Vagina (tissue), 2 donors: ENCODE results near the gene MBLAC1. TPM values are rescaled to one million over a fixed set of nuclear protein-coding genes. Genes with fewer than 3 reads are reported as not detected.

Experiments
- DNase-seq, 2 donors: peaks; one replicate each; pipeline ENCODE4 v3.0.0-alpha.2; 2017; ENCODE audit errors: extremely low spot score in 2 of 2
- H3K27ac ChIP-seq: fragments of 200-600 bp; sonication (generic); one replicate; pipeline ENCODE4 v1.5.1; 2019
- H3K27me3 ChIP-seq: fragments of 200-600 bp; sonication (generic); one replicate; pipeline ENCODE4 v1.5.1; 2019
- H3K36me3 ChIP-seq, 2 donors: fragments of 200-600 bp; sonication (generic); one replicate each; pipeline ENCODE4 v1.5.1; 2017 to 2019
- H3K4me1 ChIP-seq: fragments of 200-600 bp; sonication (generic); one replicate; pipeline ENCODE4 v1.5.1; 2019
- H3K4me3 ChIP-seq, 2 donors: fragments of 200-600 bp; sonication (generic); 1 replicate in 1 of 2; 2 replicates in 1 of 2; pipeline ENCODE4 v1.5.1; 2016 to 2019
- H3K9me3 ChIP-seq: fragments of 200-600 bp; sonication (generic); one replicate; pipeline ENCODE4 v1.5.1; 2019
- POLR2A ChIP-seq, 2 donors: fragments of 450-650 bp; IDR thresholded peaks; one replicate each; pipeline ENCODE4 v1.6.1; 2017; ENCODE audit warnings: antibody characterized with exemption in 2 of 2, mild to moderate bottlenecking in 2 of 2, moderate library complexity in 2 of 2
- POLR2AphosphoS5 ChIP-seq, 2 donors: sonication (generic); formaldehyde crosslinking; IDR thresholded peaks; one replicate each; pipeline ENCODE4 v1.9.0; 2017; ENCODE audit warnings: antibody characterized with exemption in 2 of 2, mild to moderate bottlenecking in 2 of 2, low read depth in 1 of 2; ENCODE audit not compliant: insufficient read depth in 1 of 2
- intact Hi-C: fragments of 100-400 bp; cut with DNase I; formaldehyde crosslinking; loops from one replicate; pipeline ENCODE4 v1.15.1; 2023
- total RNA-seq: library from RNA; depleted of rRNA; stranded (reverse); fragments of >200 nt; gene quantifications from one replicate; pipeline ENCODE4 v1.2.3, GENCODE V29; 2016
- TF ChIP-seq, protein P1 (sequence below), 3 experiments: fragments of 450-650 bp in 2 of 3; fragments of 200-600 bp in 1 of 3; sonication (generic) in 1 of 3; IDR thresholded peaks; one replicate each; pipeline ENCODE4 v1.5.1; 2017 to 2019; ENCODE audit warnings: antibody characterized with exemption in 3 of 3, mild to moderate bottlenecking in 2 of 3, moderate library complexity in 2 of 3

The MBLAC1 gene
- total RNA-seq, 1 donor from 2014 or later = 2.9 TPM

- Histone ChIP-seq H3K36me3 (no peaks in the 10 kb centered on the region), H3K27ac (peak overlapping the region; percentile 75), H3K27me3 (no peaks in the 10 kb centered on the region), H3K4me1 (peaks cover 31% of the 10 kb centered on the region), H3K9me3 (no peaks in the 10 kb centered on the region), H3K4me3 (peak overlapping the region; percentile 56 to 57)
- TF ChIP-seq, protein P1, sequence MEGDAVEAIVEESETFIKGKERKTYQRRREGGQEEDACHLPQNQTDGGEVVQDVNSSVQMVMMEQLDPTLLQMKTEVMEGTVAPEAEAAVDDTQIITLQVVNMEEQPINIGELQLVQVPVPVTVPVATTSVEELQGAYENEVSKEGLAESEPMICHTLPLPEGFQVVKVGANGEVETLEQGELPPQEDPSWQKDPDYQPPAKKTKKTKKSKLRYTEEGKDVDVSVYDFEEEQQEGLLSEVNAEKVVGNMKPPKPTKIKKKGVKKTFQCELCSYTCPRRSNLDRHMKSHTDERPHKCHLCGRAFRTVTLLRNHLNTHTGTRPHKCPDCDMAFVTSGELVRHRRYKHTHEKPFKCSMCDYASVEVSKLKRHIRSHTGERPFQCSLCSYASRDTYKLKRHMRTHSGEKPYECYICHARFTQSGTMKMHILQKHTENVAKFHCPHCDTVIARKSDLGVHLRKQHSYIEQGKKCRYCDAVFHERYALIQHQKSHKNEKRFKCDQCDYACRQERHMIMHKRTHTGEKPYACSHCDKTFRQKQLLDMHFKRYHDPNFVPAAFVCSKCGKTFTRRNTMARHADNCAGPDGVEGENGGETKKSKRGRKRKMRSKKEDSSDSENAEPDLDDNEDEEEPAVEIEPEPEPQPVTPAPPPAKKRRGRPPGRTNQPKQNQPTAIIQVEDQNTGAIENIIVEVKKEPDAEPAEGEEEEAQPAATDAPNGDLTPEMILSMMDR (IDR thresholded peaks at IDR 0.05) = no peak
- TF ChIP-seq POLR2AphosphoS5 (IDR thresholded peaks at IDR 0.05; ENCODE audit: insufficient read depth in 1 of 2, low read depth in 1 of 2) = no peak
- DNase-seq = no peak
- intact Hi-C loops = no loop called here
Observed at GRCh38 chr7:100166970-100167911, 40.5 kb downstream of the MBLAC1 start.

GRCh38 chr7:100167912-100168323 lies 41.2 kb downstream of the MBLAC1 start:
- H3K9me3 ChIP-seq = no peaks in the 10 kb centered on the region
- TF ChIP-seq POLR2A (IDR thresholded peaks at IDR 0.05) (no peak), POLR2AphosphoS5 (IDR thresholded peaks at IDR 0.05; ENCODE audit: insufficient read depth in 1 of 2, low read depth in 1 of 2) (no peak)
- TF ChIP-seq, protein P1 (IDR thresholded peaks at IDR 0.05) = no peak
- intact Hi-C loops = no loop called here
- H3K27ac ChIP-seq = peak overlapping the region; percentile 75
- H3K4me1 ChIP-seq = peaks cover 31% of the 10 kb centered on the region
- DNase-seq = no peak
- peak overlapping the region; percentile 56 to 57 for H3K4me3 ChIP-seq
- H3K27me3 ChIP-seq = no peaks in the 10 kb centered on the region
- no peaks in the 10 kb centered on the region for H3K36me3 ChIP-seq

GRCh38 chr7:100169147-100169850 lies 42.5 kb downstream of the MBLAC1 start:
- Histone ChIP-seq H3K27ac (peak overlapping the region; percentile 75), H3K9me3 (no peaks in the 10 kb centered on the region), H3K36me3 (no peaks in the 10 kb centered on the region), H3K4me3 (peak overlapping the region in 1 of 2 donors; percentile 57), H3K27me3 (no peaks in the 10 kb centered on the region), H3K4me1 (peaks cover 31% of the 10 kb centered on the region)
- intact Hi-C loops = no loop called here
- no peak for TF ChIP-seq POLR2A (IDR thresholded peaks at IDR 0.05)
- TF ChIP-seq POLR2AphosphoS5 (IDR thresholded peaks at IDR 0.05; ENCODE audit: insufficient read depth in 1 of 2, low read depth in 1 of 2) = no peak
- TF ChIP-seq, protein P1 (IDR thresholded peaks at IDR 0.05) = no peak
- DNase-seq = no peak

DNA sequence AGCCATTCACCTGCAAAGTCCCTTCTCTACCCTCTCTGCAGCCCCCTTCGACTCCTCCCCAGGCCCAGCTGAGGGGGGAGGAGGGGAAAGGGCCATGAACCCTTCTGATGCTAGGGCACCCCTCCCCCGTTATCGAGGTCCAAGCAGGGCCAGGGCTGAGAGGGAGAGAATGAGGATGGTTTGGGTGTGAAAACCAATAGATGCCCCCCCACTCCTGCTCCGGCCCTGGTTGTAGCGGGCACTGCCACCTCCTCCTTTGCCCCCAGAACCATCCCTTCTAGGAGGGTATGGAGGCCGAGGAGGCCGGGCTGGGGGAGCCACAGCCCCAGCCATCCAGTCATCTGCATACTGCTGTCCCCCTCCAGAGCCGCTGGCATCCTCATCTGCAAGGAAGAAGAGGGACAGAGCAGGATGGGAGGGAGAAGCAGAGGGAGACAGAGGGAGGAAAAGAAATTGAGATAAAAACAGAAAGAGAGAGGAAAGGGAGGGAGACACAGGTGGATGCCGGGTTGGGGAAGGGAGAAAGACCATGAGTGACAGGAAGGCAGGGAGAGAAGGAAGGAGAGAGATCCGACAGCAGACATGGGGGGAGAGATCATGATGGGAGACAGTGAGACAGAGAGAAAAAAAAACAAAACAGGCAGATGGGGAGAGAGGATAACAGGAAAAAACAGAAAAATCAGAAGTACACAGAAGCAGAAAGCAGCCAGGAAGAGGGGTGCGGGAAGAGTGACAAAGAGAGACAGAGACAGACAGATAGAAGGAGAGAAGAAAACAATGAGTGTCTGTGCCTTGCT lies 43.5 kb downstream of the MBLAC1 start:
- H3K27me3 ChIP-seq = no peaks in the 10 kb centered on the region

More for the DNA sequence above, 43.5 kb downstream of the MBLAC1 start:
- no peak for DNase-seq
- Histone ChIP-seq H3K27ac (no peak overlapping the region), H3K4me1 (peaks cover 31% of the 10 kb centered on the region), H3K36me3 (no peaks in the 10 kb centered on the region), H3K9me3 (no peaks in the 10 kb centered on the region), H3K4me3 (no peak overlapping the region)
- intact Hi-C loops = no loop called here
- no peak for TF ChIP-seq POLR2A (IDR thresholded peaks at IDR 0.05)
- no peak for TF ChIP-seq POLR2AphosphoS5 (IDR thresholded peaks at IDR 0.05; ENCODE audit: insufficient read depth in 1 of 2, low read depth in 1 of 2)
- TF ChIP-seq, protein P1 (IDR thresholded peaks at IDR 0.05) = no peak
